Peyer's patch (tissue), 4 donors: ENCODE results near the gene ATP6V0D1.

ENCODE experiments used
- POLR2A ChIP-seq, 2 donors: fragments of 450-650 bp; IDR thresholded peaks; one replicate each; pipeline ENCODE4 v1.5.1; 2017; ENCODE audit warnings: antibody characterized with exemption in 2 of 2, mild to moderate bottlenecking in 2 of 2, moderate library complexity in 2 of 2
- TF ChIP-seq, protein P1 (sequence below), 6 experiments: fragments of 450-650 bp in 4 of 6; fragments of 200-600 bp in 2 of 6; sonication (generic) in 1 of 6; IDR thresholded peaks; one replicate each; pipeline ENCODE4 v1.5.1; 2017 to 2019; ENCODE audit warnings: antibody characterized with exemption in 6 of 6, mild to moderate bottlenecking in 3 of 6, moderate library complexity in 1 of 6

DNA sequence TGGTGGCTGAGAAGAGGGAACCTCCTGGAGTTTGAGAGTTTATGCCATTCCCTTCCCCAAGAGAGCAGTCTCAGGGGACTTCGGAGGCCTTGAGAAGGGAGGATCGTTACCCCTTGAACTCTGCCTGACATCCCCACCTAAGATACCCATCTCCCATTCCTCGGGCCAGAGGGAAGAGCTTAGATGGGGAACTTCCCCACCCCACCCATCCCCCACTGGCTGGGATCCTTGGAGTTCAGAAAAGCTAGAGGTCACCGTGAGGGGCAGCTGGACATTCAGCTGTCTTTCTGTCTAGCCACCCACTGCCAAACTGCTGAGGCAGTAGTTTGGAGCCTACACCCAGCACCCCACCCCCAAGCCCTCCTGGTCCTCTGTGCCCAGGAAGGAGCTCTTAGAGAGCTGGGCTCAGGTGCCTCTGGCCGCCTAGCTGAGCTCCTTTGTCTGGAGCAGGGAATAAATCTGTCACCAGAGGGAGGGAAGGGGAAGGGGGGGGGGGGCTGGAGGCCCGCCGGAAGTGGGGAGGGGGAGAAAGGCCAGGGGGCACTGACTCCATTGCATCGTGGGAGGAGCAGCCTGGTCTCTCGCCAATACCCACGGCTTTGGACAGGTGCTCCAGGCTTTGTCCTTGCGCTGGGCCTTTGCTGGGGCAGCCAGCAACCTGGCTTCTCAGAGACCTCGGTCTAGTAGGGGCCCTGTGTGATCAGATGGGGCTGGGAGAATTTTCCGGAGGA lies 49.0 kb downstream of the ATP6V0D1 start:
- TF ChIP-seq POLR2A (IDR thresholded peaks at IDR 0.05): no peak
- TF ChIP-seq, protein P1, sequence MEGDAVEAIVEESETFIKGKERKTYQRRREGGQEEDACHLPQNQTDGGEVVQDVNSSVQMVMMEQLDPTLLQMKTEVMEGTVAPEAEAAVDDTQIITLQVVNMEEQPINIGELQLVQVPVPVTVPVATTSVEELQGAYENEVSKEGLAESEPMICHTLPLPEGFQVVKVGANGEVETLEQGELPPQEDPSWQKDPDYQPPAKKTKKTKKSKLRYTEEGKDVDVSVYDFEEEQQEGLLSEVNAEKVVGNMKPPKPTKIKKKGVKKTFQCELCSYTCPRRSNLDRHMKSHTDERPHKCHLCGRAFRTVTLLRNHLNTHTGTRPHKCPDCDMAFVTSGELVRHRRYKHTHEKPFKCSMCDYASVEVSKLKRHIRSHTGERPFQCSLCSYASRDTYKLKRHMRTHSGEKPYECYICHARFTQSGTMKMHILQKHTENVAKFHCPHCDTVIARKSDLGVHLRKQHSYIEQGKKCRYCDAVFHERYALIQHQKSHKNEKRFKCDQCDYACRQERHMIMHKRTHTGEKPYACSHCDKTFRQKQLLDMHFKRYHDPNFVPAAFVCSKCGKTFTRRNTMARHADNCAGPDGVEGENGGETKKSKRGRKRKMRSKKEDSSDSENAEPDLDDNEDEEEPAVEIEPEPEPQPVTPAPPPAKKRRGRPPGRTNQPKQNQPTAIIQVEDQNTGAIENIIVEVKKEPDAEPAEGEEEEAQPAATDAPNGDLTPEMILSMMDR (IDR thresholded peaks at IDR 0.05): no peak
